Common myeloid progenitor, CD34-positive (primary cell): Measurements from ENCODE around the gene ADAM15.

Experiments used
- CTCF ChIA-PET: fragments of 350-600 bp; sonication (Branson Sonifier 250); formaldehyde crosslinking; loops from one replicate; lab custom pipeline; 2021; ENCODE audit warnings: antibody characterized with exemption; lab: Charles Lee
- POLR2A ChIA-PET: fragments of 350-600 bp; sonication (Branson Sonifier 250); formaldehyde crosslinking; loops from one replicate; lab custom pipeline; 2021; ENCODE audit warnings: antibody characterized with exemption; lab: Charles Lee
- DNase-seq, 3 donors: peaks; one replicate each; pipeline versions ENCODE4 v3.0.0 to v3.0.0-alpha.2; 2013
- H3K27ac ChIP-seq, 2 experiments: 1 replicate in 1 of 2; 2 replicates in 1 of 2; pipeline ENCODE4 v1.7.0; 2013; ENCODE audit warnings: inconsistent platforms in 2 of 2, low read length in 2 of 2, mild to moderate bottlenecking in 2 of 2, low read depth in 1 of 2, moderate library complexity in 1 of 2; ENCODE audit not compliant: severe bottlenecking in 2 of 2, insufficient read depth in 1 of 2, poor library complexity in 1 of 2
- H3K27me3 ChIP-seq, 5 experiments: replicated peaks in 2 of 5; 1 replicate in 3 of 5; 2 replicates in 2 of 5; pipeline versions ENCODE4 v1.6.1 to v1.7.0; 2013; ENCODE audit warnings: low read length in 4 of 5, mild to moderate bottlenecking in 2 of 5, moderate library complexity in 2 of 5, inconsistent platforms in 1 of 5; ENCODE audit not compliant: insufficient read depth in 5 of 5, control insufficient read depth in 4 of 5
- H3K36me3 ChIP-seq, 4 experiments: 1 replicate in 2 of 4; 2 replicates in 2 of 4; pipeline versions ENCODE4 v1.6.1 to v1.7.0; 2013; ENCODE audit warnings: low read length in 3 of 4, control low read depth in 1 of 4, mild to moderate bottlenecking in 1 of 4; ENCODE audit not compliant: control insufficient read depth in 4 of 4, insufficient read depth in 4 of 4
- H3K4me1 ChIP-seq, 4 experiments: 1 replicate in 3 of 4; 2 replicates in 1 of 4; pipeline versions ENCODE4 v1.6.1 to v1.7.1; 2013; ENCODE audit warnings: low read length in 3 of 4, mild to moderate bottlenecking in 3 of 4, control low read depth in 1 of 4, inconsistent platforms in 1 of 4, moderate library complexity in 1 of 4; ENCODE audit not compliant: control insufficient read depth in 4 of 4, insufficient read depth in 4 of 4; ENCODE audit errors: control extremely low read depth in 1 of 4
- H3K4me3 ChIP-seq, 7 experiments: 1 replicate in 4 of 7; 2 replicates in 3 of 7; pipeline versions ENCODE4 v1.5.1 to v1.7.0; 2013; ENCODE audit warnings: mild to moderate bottlenecking in 7 of 7, low read length in 6 of 7, moderate library complexity in 6 of 7, inconsistent platforms in 2 of 7, low read depth in 2 of 7, control low read depth in 1 of 7; ENCODE audit not compliant: insufficient read depth in 4 of 7, control insufficient read depth in 1 of 7; ENCODE audit errors: extremely low read depth in 1 of 7
- H3K9me3 ChIP-seq, 5 experiments: 1 replicate in 4 of 5; 2 replicates in 1 of 5; pipeline versions ENCODE4 v1.6.1 to v1.7.1; 2013; ENCODE audit warnings: low read length in 4 of 5, mild to moderate bottlenecking in 2 of 5, inconsistent platforms in 1 of 5, low read depth in 1 of 5, moderate library complexity in 1 of 5; ENCODE audit not compliant: control insufficient read depth in 4 of 5, insufficient read depth in 2 of 5; ENCODE audit errors: control extremely low read depth in 1 of 5
- WGBS: methylation state at CpG from one replicate; pipeline ENCODE4 v1.1.5; 2013; ENCODE audit not compliant: insufficient coverage; 5-methylcytosine and 5-hydroxymethylcytosine counted together

Gene ADAM15

GRCh38 chr1:155029513-155030242 is 21.4 kb upstream of the ADAM15 start:
- Histone ChIP-seq H3K27me3 (no peaks in the 10 kb centered on the region), H3K36me3 (no peaks in the 10 kb centered on the region), H3K27ac (no peak overlapping the region), H3K9me3 (no peaks in the 10 kb centered on the region), H3K4me3 (no peak overlapping the region), H3K4me1 (peaks cover 0 to 1% (median 0%) of the 10 kb centered on the region in 4 experiments)
- ChIA-PET POLR2A (no interaction called here), CTCF (interaction anchor here (1.2 to 4.7 kb wide), 4 partner anchors 9 to 15 kb away, joined by 3 to 29 read pairs (median 6); no protein-coding TSS in a partner anchor)
- no peak for DNase-seq
- WGBS = 94% methylated on average over 15 of the region's 16 CpGs

- Histone ChIP-seq H3K27ac (no peak overlapping the region), H3K9me3 (no peaks in the 10 kb centered on the region), H3K27me3 (no peaks in the 10 kb centered on the region), H3K4me3 (no peak overlapping the region), H3K36me3 (no peaks in the 10 kb centered on the region), H3K4me1 (peaks cover 0 to 1% (median 0%) of the 10 kb centered on the region in 4 experiments)
- no peak for DNase-seq
- WGBS = 96% methylated on average over 11 of the region's 15 CpGs
- ChIA-PET CTCF (interaction anchor here (1.4 to 4.7 kb wide), 3 partner anchors 11 to 14 kb away, joined by 4 to 29 read pairs (median 9); no protein-coding TSS in a partner anchor), POLR2A (no interaction called here)
Measured at GRCh38 chr1:155030243-155030795, 20.8 kb upstream of the ADAM15 start.

GRCh38 chr1:155030899-155031298 is 20.2 kb upstream of the ADAM15 start:
- H3K4me1 ChIP-seq = peaks cover 0 to 1% (median 0%) of the 10 kb centered on the region in 4 experiments
- WGBS = 100% methylated on average over 9 of the region's 11 CpGs
- no peak overlapping the region for H3K4me3 ChIP-seq
- H3K27ac ChIP-seq = no peak overlapping the region
- POLR2A ChIA-PET = no interaction called here
- no peaks in the 10 kb centered on the region for H3K9me3 ChIP-seq
- CTCF ChIA-PET = interaction anchor here (1.4 to 4.7 kb wide), 3 partner anchors 10 to 14 kb away, joined by 4 to 29 read pairs (median 9); no protein-coding TSS in a partner anchor
- H3K36me3 ChIP-seq = no peaks in the 10 kb centered on the region
- DNase-seq = no peak
- H3K27me3 ChIP-seq = no peaks in the 10 kb centered on the region

- no peak overlapping the region for H3K4me3 ChIP-seq
- 99% methylated on average over 10 of the region's 12 CpGs for WGBS
- no peaks in the 10 kb centered on the region for H3K36me3 ChIP-seq
- H3K9me3 ChIP-seq = no peaks in the 10 kb centered on the region
- ChIA-PET CTCF (interaction anchor here (1.0 to 4.6 kb wide), 6 partner anchors 10 to 33 kb away, joined by 3 to 20 read pairs (median 5); partner anchors contain the start of gene ADAM15), POLR2A (no interaction called here)
- H3K27ac ChIP-seq = no peak overlapping the region
- DNase-seq = no peak
- H3K27me3 ChIP-seq = no peaks in the 10 kb centered on the region
- peaks cover 0 to 14% (median 2%) of the 10 kb centered on the region in 4 experiments for H3K4me1 ChIP-seq
Measured at GRCh38 chr1:155032886-155033285, 18.2 kb upstream of the ADAM15 start.

GRCh38 chr1:155033524-155033923 is 17.6 kb upstream of the ADAM15 start, which contains the start of the genes DCST1 and DCST2:
Gene DCST1, plus strand, starts transcription at chr1:155033824. Its CDS starts 213 bp downstream, at chr1:155034037.
Gene DCST2, minus strand, starts transcription at chr1:155033781. Its CDS starts 80 bp downstream, at chr1:155033701.
- Histone ChIP-seq H3K27ac (no peak within 1 kb of the TSS), H3K9me3 (no peaks in the 10 kb centered on the region), H3K36me3 (no peaks in the 10 kb centered on the region), H3K4me1 (peaks cover 0 to 21% (median 4%) of the 10 kb centered on the region in 4 experiments), H3K27me3 (no peaks in the 10 kb centered on the region), H3K4me3 (no peak within 1 kb of the TSS)
- ChIA-PET POLR2A (no interaction called here), CTCF (interaction anchor here (0.6 to 4.6 kb wide), 7 partner anchors 9 to 330 kb away, joined by 3 to 20 read pairs (median 5); partner anchors contain the start of gene ADAM15)
- WGBS = 98% methylated on average over 9 of the region's 9 CpGs
- no peak for DNase-seq

GRCh38 chr1:155034318-155035208 is 16.6 kb upstream of the ADAM15 start:
- H3K4me1 ChIP-seq = peaks cover 5 to 31% (median 14%) of the 10 kb centered on the region in 4 experiments
- 85% methylated on average over 12 of the region's 20 CpGs for WGBS

More at GRCh38 chr1:155034318-155035208, 16.6 kb upstream of the ADAM15 start:
- no peak for DNase-seq
- Histone ChIP-seq H3K36me3 (no peaks in the 10 kb centered on the region), H3K4me3 (no peak overlapping the region), H3K27me3 (no peaks in the 10 kb centered on the region), H3K27ac (no peak overlapping the region), H3K9me3 (no peaks in the 10 kb centered on the region)
- ChIA-PET CTCF (interaction anchor here (0.6 to 4.6 kb wide), 7 partner anchors 9 to 331 kb away, joined by 3 to 20 read pairs (median 4); no protein-coding TSS in a partner anchor), POLR2A (no interaction called here)
